Measurements from ENCODE around the gene OSBP2. TPM values are rescaled to one million over a fixed set of nuclear protein-coding genes. Genes with fewer than 3 reads are reported as not detected.

The OSBP2 gene
- total RNA-seq, 1 experiment from 2014 or later = 10.2 TPM

- BruUV-seq (replicated peaks) = no TSS peak
- H3F3A ChIP-seq (ENCODE audit: low read length, unreplicated experiment) = no peaks in the 10 kb centered on the region
- no peaks in the 10 kb centered on the region for H4K20me1 ChIP-seq (ENCODE audit: low read length)
- no peaks in the 10 kb centered on the region for H3K9me3 ChIP-seq (ENCODE audit: low read length)
- no peak overlapping the region for H3K4me2 ChIP-seq (ENCODE audit: low read length)
- no peaks in the 10 kb centered on the region for H3K79me2 ChIP-seq (ENCODE audit: low read length)
- CTCF ChIA-PET = no interaction called here
- intact Hi-C loops (cut with micrococcal nuclease) = no loop called here
- H3K36me3 ChIP-seq (ENCODE audit: low read depth, low read length) = no peaks in the 10 kb centered on the region
- H3K27ac ChIP-seq (ENCODE audit: low read length) = no peak overlapping the region
- no peaks in the 10 kb centered on the region for H3K4me1 ChIP-seq (ENCODE audit: insufficient read depth, low read length)
- no peak overlapping the region for H3K9ac ChIP-seq (ENCODE audit: low read length)
- POLR2A ChIA-PET (ENCODE audit: unreplicated experiment) = no interaction called here
- no peak for TF ChIP-seq EZH2 (IDR thresholded peaks at IDR 0.05; ENCODE audit: low read length, unreplicated experiment)
- ATAC-seq (no peak), DNase-seq (no peak)
- H3K27me3 ChIP-seq (ENCODE audit: low read length) = no peaks in the 10 kb centered on the region
- no peak overlapping the region for H2AFZ ChIP-seq (ENCODE audit: low read length)
- H3K9me2 ChIP-seq (replicated peaks; ENCODE audit: low read length) = no peaks in the 10 kb centered on the region
- no peak overlapping the region for H3K4me3 ChIP-seq (ENCODE audit: low read length)
Observed at GRCh38 chr22:30872285-30873041, 177.8 kb downstream of the OSBP2 start.

GRCh38 chr22:30873086-30873650 is 178.5 kb downstream of the OSBP2 start:
- H4K20me1 ChIP-seq (ENCODE audit: low read length) = no peaks in the 10 kb centered on the region
- no TSS peak for BruUV-seq (replicated peaks)
- H3K9me3 ChIP-seq (ENCODE audit: low read length) = no peaks in the 10 kb centered on the region
- no peaks in the 10 kb centered on the region for H3F3A ChIP-seq (ENCODE audit: low read length, unreplicated experiment)
- CTCF ChIA-PET = no interaction called here
- H3K79me2 ChIP-seq (ENCODE audit: low read length) = no peaks in the 10 kb centered on the region
- H3K27ac ChIP-seq (ENCODE audit: low read length) = no peak overlapping the region
- H3K9me2 ChIP-seq (replicated peaks; ENCODE audit: low read length) = no peaks in the 10 kb centered on the region
- POLR2A ChIA-PET (ENCODE audit: unreplicated experiment) = no interaction called here
- H3K4me3 ChIP-seq (ENCODE audit: low read length) = no peak overlapping the region
- ATAC-seq (no peak), DNase-seq (no peak)
- no peak overlapping the region for H3K4me2 ChIP-seq (ENCODE audit: low read length)
- H2AFZ ChIP-seq (ENCODE audit: low read length) = no peak overlapping the region
- TF ChIP-seq CTCF (conservative IDR thresholded peaks at IDR 0.05; ENCODE audit: low read depth, low read length) (no peak), EZH2phosphoT487 (IDR thresholded peaks at IDR 0.05; ENCODE audit: borderline replicate concordance, low read length) (no peak)
- no peaks in the 10 kb centered on the region for H3K27me3 ChIP-seq (ENCODE audit: low read length)
- intact Hi-C loops (cut with micrococcal nuclease) = no loop called here
- no peaks in the 10 kb centered on the region for H3K4me1 ChIP-seq (ENCODE audit: insufficient read depth, low read length)
- no peak overlapping the region for H3K9ac ChIP-seq (ENCODE audit: low read length)
- H3K36me3 ChIP-seq (ENCODE audit: low read depth, low read length) = no peaks in the 10 kb centered on the region

- no peaks in the 10 kb centered on the region for H3K79me2 ChIP-seq (ENCODE audit: low read length)
- TF ChIP-seq CTCF (conservative IDR thresholded peaks at IDR 0.05; ENCODE audit: low read depth, low read length) (no peak), EZH2phosphoT487 (IDR thresholded peaks at IDR 0.05; ENCODE audit: borderline replicate concordance, low read length) (no peak), EZH2 (IDR thresholded peaks at IDR 0.05; ENCODE audit: low read length, unreplicated experiment) (no peak)
- H3K9me2 ChIP-seq (replicated peaks; ENCODE audit: low read length) = no peaks in the 10 kb centered on the region
- H3K4me3 ChIP-seq (ENCODE audit: low read length) = no peak overlapping the region
- BruUV-seq (replicated peaks) = no TSS peak
- H3K27ac ChIP-seq (ENCODE audit: low read length) = no peak overlapping the region
- H3K4me2 ChIP-seq (ENCODE audit: low read length) = no peak overlapping the region
- no peaks in the 10 kb centered on the region for H4K20me1 ChIP-seq (ENCODE audit: low read length)
- no peaks in the 10 kb centered on the region for H3F3A ChIP-seq (ENCODE audit: low read length, unreplicated experiment)
- H3K27me3 ChIP-seq (ENCODE audit: low read length) = no peaks in the 10 kb centered on the region
- no peak overlapping the region for H3K9ac ChIP-seq (ENCODE audit: low read length)
- DNase-seq (no peak), ATAC-seq (no peak)
- intact Hi-C loops (cut with micrococcal nuclease) = no loop called here
- H3K36me3 ChIP-seq (ENCODE audit: low read depth, low read length) = no peaks in the 10 kb centered on the region
- H3K9me3 ChIP-seq (ENCODE audit: low read length) = no peaks in the 10 kb centered on the region
- no peak overlapping the region for H2AFZ ChIP-seq (ENCODE audit: low read length)
- ChIA-PET CTCF (no interaction called here), POLR2A (ENCODE audit: unreplicated experiment) (no interaction called here)
- no peaks in the 10 kb centered on the region for H3K4me1 ChIP-seq (ENCODE audit: insufficient read depth, low read length)
Observed at GRCh38 chr22:30873661-30874060, 179.0 kb downstream of the OSBP2 start.

Measured in PC-3 (cell line).